ENCODE measurements around the gene PHF8. TPM values are rescaled to one million over a fixed set of nuclear protein-coding genes. Genes with fewer than 3 reads are reported as not detected.

Gene PHF8
- total RNA-seq, result 10 to 100 TPM in 7 of 8 experiments, 1 to 10 TPM in 1; 6.7 to 31.5 (median 15.3) TPM

DNA sequence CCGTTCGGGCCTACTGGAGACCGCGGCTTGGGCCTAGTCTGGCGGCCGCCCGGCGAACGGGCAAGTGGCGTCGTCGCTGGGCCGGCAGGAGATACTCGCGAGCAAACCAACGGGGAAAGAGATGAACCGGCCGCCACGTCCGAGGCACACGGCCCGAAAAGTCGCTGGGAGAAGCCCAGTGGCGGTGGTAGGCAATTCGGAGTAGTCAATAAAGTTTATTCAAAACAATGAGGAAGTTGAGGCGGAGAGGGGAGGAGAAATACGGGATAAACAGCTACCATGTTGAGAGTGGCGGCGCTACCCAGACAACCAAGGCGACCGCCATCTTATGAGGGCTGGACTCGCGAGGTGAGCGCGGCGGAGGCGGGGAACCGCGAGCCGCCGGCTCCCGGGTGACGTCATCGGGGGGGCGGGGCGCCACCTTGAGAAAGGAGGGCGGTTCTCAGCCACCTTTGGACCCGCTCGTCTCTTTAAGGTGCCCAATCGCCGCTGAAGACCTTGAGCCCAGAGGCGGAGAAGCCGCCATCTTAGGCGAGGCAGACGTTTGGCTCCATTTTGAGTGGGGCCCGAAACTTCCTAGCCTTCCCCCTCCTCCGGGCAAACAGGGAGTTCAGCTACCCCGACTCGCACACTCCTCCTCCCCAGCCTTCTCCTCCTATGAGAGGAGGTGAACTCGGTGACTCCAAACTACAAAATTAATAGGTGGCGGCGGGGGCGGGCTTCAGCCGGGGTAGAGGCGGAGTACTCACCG is at the start of gene PHF8:
TSS of gene PHF8 (minus strand) at position 348 of the 751 bp plus-strand sequence. CDS start 1,745 bp downstream, outside the sequence.
- ATAC-seq (replicated peaks in 6 of 8), result peak; percentile 80 to 88 (median 86)
- Histone ChIP-seq H3K4me3 (peak within 1 kb of the TSS; percentile 60 to 81 (median 71)), H3K27ac (peak within 1 kb of the TSS; percentile 94 to 96), H3K4me1 (replicated peaks in 1 of 2) (peaks cover 13 to 14% of the 10 kb centered on the region in 2 donors)
- in situ Hi-C loops (cut with MboI; ENCODE audit: low pct_unique_long_range_greater_than_20kb in 2 of 9, low sequenced_read_pairs in 9 of 9, unreplicated experiment in 9 of 9), result no loop called here
- 0 to 34% (median 20%) methylated on average over 1 to 8 of the region's 66 CpGs; no CpG with 5 or more reads in 7 of the 10 experiments for WGBS, 10 experiments

DNA sequence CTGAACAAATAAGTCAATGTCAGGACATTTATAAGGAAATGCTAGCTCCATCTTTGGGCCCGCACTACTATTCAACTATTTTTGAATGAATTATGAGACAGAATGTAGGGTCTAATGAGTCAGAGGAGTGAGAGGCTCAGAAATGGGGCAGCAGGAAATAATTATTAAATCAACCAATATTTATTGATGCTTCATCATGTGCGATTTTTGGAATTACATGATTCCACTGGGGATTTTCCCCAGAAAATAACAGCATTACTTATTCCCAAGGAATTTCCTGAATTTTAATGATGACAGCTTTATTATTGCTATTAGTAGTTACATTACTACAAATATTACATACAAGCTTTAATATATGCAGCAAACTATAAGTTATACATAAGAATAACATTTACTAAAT is 49.3 kb upstream of the PHF8 start:
- no peaks in the 10 kb centered on the region for H3K4me1 ChIP-seq (replicated peaks in 1 of 2)
- H3K4me3 ChIP-seq, result no peak overlapping the region
- in situ Hi-C loops (cut with MboI; ENCODE audit: low pct_unique_long_range_greater_than_20kb in 2 of 9, low sequenced_read_pairs in 9 of 9, unreplicated experiment in 9 of 9), result no loop called here
- no peak for ATAC-seq (replicated peaks in 6 of 8)
- 14 to 100% (median 80%) methylated on average over 1 to 2 of the region's 2 CpGs; no CpG with 5 or more reads in 5 of the 10 experiments for WGBS, 10 experiments
- H3K27ac ChIP-seq, result no peak overlapping the region

DNA sequence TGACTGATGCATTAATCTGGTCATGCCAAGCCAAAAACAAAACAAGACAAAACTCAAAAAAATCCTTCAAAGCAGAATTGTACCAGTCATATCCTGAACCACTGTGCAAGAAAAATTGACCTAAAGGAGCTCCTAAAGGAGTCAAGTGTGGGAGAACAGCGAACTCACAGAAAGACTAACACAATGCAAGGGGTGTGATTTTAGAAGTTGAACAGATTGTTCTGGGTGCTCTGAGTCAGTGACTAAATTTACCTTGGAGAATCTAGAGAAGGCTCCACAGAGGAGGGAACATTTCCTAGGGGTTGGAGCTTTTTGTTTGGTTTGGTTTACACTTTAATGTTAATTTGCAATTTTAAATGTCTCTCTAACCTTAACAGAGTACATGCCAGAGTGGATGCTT is 48.9 kb upstream of the PHF8 start:
- ATAC-seq (replicated peaks in 6 of 8), result no peak
- Histone ChIP-seq H3K4me1 (replicated peaks in 1 of 2) (no peaks in the 10 kb centered on the region), H3K4me3 (no peak overlapping the region), H3K27ac (no peak overlapping the region)
- 50 to 100% (median 75%) methylated on average over 1 of the region's 1 CpG; no CpG with 5 or more reads in 6 of the 10 experiments for WGBS, 10 experiments
- in situ Hi-C loops (cut with MboI; ENCODE audit: low pct_unique_long_range_greater_than_20kb in 2 of 9, low sequenced_read_pairs in 9 of 9, unreplicated experiment in 9 of 9), result no loop called here

DNA sequence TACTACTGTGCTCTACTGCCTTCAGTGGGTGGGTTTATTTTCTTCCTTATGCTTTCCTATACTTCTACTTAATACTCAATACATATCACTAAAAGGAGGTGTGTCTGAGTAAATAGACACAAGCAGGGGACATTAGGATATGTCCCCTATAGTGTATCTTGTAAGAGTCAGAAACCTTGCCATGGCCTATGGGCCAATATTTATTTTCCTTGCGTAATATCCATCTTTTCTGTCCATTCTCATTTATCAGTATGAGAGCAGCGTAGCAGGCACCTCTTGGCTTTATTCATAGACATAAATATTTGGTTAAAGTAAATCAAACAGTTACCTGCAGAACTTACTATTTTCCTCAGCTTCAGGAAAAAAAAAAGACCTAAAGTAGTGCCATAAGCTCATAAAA is 46.6 kb upstream of the PHF8 start:
- H3K4me3 ChIP-seq, result no peak overlapping the region
- no peak overlapping the region for H3K27ac ChIP-seq
- H3K4me1 ChIP-seq (replicated peaks in 1 of 2), result no peaks in the 10 kb centered on the region
- WGBS, 10 experiments, result 45 to 83% (median 47%) methylated on average over 2 of the region's 2 CpGs; no CpG with 5 or more reads in 7 of the 10 experiments
- no peak for ATAC-seq (replicated peaks in 6 of 8)
- in situ Hi-C loops (cut with MboI; ENCODE audit: low pct_unique_long_range_greater_than_20kb in 2 of 9, low sequenced_read_pairs in 9 of 9, unreplicated experiment in 9 of 9), result no loop called here

DNA sequence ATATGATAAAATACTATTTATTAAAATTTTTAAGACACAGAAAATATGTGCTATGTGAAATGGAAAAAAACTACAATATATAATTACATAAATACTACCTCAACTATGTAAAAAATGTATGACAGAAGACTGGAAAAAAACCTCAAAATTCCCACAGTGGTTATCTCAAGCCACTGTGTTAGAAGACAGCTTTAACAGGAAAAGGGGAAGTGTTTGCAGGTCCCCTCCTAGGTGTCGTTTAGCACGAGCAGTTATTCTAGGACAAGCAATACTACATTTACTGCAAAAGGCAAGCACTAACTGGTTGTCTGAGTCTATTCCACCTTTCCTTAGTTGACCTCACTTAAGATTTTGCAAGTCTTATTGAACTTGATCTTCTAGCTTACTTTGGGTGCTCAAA is 44.9 kb upstream of the PHF8 start:
- in situ Hi-C loops (cut with MboI; ENCODE audit: low pct_unique_long_range_greater_than_20kb in 2 of 9, low sequenced_read_pairs in 9 of 9, unreplicated experiment in 9 of 9), result no loop called here
- Histone ChIP-seq H3K27ac (no peak overlapping the region), H3K4me3 (no peak overlapping the region), H3K4me1 (replicated peaks in 1 of 2) (no peaks in the 10 kb centered on the region)
- WGBS, 10 experiments, result 33 to 100% (median 43%) methylated on average over 2 of the region's 2 CpGs; no CpG with 5 or more reads in 7 of the 10 experiments
- ATAC-seq (replicated peaks in 6 of 8), result no peak

DNA sequence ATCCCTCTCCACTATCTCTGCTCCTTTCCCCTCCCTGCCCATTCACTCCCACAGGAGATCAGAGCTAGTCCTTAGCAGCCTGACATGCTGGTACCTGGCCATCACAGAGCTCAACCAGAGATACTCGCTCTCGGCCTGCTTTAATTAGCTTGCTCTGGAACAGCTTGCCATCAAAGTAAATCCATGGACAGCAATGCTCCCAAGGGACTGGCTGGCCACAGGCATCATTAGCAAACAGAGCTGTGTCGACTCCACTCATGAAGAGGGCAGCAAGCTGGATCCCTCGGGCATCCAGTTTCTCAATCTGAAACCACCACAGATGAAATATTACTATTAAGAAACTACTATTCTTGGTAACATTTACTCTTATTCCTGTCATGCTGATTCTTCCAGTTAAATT is 43.4 kb upstream of the PHF8 start:
- H3K4me1 ChIP-seq (replicated peaks in 1 of 2), result no peaks in the 10 kb centered on the region
- in situ Hi-C loops (cut with MboI; ENCODE audit: low pct_unique_long_range_greater_than_20kb in 2 of 9, low sequenced_read_pairs in 9 of 9, unreplicated experiment in 9 of 9), result no loop called here
- H3K4me3 ChIP-seq, result no peak overlapping the region
- H3K27ac ChIP-seq, result no peak overlapping the region
- 82 to 83% methylated on average over 1 to 3 of the region's 4 CpGs; no CpG with 5 or more reads in 8 of the 10 experiments for WGBS, 10 experiments
- no peak for ATAC-seq (replicated peaks in 6 of 8)

DNA sequence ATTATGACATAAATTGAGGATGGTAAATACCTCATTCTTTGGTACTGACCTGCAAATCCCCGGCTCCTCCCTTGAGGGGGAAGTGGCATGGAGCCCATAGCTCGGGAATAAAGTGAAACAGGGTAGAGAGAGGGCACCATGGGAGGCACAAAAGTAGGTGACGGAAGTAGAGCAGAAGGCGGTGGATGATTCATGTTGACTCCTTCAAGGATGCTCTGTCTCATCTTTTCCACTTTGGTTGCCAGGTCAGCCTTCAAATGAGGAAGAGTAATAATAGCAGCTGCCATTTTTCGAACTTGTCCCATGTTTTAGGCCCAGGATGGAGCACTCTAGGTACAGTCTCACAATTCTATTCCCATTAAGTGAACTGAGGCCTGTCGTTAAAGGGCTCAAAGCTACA is 41.4 kb upstream of the PHF8 start:
- no peaks in the 10 kb centered on the region for H3K4me1 ChIP-seq (replicated peaks in 1 of 2)
- no peak for ATAC-seq (replicated peaks in 6 of 8)
- in situ Hi-C loops (cut with MboI; ENCODE audit: low pct_unique_long_range_greater_than_20kb in 2 of 9, low sequenced_read_pairs in 9 of 9, unreplicated experiment in 9 of 9), result no loop called here
- 52 to 100% (median 83%) methylated on average over 1 to 6 of the region's 6 CpGs; no CpG with 5 or more reads in 5 of the 10 experiments for WGBS, 10 experiments
- no peak overlapping the region for H3K4me3 ChIP-seq
- no peak overlapping the region for H3K27ac ChIP-seq

DNA sequence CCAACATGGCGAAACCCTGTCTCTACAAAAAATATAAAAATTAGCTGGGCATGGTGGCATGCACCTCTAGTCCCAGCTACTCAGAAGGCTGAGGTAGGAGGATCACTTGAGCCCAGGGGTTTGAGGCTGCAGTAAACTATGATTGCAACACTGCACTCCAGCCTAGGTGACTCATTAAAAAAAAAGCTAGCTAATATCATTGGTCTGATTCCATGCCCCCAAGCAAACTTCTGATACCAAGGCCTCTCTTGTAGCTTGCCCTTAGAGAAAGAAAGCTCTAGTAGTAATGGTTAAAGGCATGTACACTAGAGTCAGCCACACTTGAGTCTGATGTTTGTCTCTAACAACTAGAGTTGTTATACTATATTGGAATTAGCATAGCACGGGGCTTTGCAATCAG is 32.6 kb upstream of the PHF8 start:
- ATAC-seq (replicated peaks in 6 of 8), result peak in 2 of 8 experiments; percentile 28 to 48
- no peak overlapping the region for H3K27ac ChIP-seq
- no peaks in the 10 kb centered on the region for H3K4me1 ChIP-seq (replicated peaks in 1 of 2)
- 57% methylated on average over 1 of the region's 2 CpGs; no CpG with 5 or more reads in 9 of the 10 experiments for WGBS, 10 experiments
- H3K4me3 ChIP-seq, result no peak overlapping the region
- in situ Hi-C loops (cut with MboI; ENCODE audit: low pct_unique_long_range_greater_than_20kb in 2 of 9, low sequenced_read_pairs in 9 of 9, unreplicated experiment in 9 of 9), result no loop called here

DNA sequence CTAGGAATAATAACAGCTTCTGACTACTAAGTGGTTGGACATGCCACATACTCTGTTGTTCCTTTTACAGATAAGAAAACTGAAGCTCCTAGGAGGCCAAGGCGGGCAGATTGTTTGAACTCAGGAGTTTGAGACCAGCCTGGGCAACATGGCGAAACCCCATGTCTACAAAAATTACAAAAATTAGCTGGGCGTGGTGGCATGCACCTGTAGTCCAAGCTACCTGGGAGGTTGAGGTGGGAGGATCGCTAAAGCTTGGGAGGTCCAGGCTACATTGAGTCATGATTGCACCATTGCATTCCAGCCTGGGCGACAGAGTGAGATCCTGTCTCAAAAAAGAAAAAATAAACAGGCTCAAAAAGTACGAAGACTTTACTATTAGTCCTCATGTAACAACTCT is 30.6 kb upstream of the PHF8 start:
- Histone ChIP-seq H3K4me3 (no peak overlapping the region), H3K4me1 (replicated peaks in 1 of 2) (no peaks in the 10 kb centered on the region), H3K27ac (no peak overlapping the region)
- in situ Hi-C loops (cut with MboI; ENCODE audit: low pct_unique_long_range_greater_than_20kb in 2 of 9, low sequenced_read_pairs in 9 of 9, unreplicated experiment in 9 of 9), result no loop called here
- 55 to 100% methylated on average over 2 to 4 of the region's 6 CpGs; no CpG with 5 or more reads in 8 of the 10 experiments for WGBS, 10 experiments
- no peak for ATAC-seq (replicated peaks in 6 of 8)

DNA sequence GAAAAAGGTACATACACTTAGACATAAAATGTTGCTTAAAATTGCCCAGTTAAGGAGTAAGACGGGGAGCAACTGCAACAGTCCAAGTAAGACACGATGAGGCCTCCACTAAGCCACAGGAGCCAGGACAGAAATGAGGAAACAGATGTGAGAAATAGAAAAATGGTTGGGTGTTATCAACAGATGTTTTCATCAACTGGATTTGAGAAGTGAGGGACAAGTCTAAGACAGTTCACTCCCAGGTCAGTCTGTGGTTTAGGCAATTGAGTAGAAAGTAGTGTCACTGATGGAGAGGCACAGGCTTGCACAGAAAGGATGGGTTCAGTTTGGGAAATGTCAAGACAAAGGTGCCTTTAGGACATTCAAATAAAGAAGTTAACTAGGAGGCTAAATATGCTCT is 23.5 kb upstream of the PHF8 start:
- in situ Hi-C loops (cut with MboI; ENCODE audit: low pct_unique_long_range_greater_than_20kb in 2 of 9, low sequenced_read_pairs in 9 of 9, unreplicated experiment in 9 of 9), result no loop called here

DNA sequence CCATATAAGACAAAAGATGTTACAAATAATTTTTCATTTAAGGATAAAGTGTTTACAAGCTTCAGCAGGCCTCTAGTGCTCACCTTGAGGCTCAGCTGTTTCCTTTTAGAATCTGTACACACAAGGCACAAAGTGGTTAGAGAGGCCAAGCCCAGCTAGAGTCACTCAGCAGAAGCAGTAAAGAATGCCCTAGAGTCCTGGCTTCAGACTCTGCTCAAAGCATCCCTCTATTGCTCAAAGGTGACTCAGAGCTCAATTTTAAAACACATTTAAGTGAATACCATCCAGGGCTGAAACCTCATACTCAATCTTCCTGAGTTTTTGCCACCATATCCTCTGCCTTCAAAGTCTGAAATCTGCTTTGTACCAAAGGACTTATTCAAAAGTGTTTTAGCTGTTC is 22.6 kb upstream of the PHF8 start:
- Histone ChIP-seq H3K4me3 (no peak overlapping the region), H3K27ac (no peak overlapping the region), H3K4me1 (replicated peaks in 1 of 2) (no peaks in the 10 kb centered on the region)
- in situ Hi-C loops (cut with MboI; ENCODE audit: low pct_unique_long_range_greater_than_20kb in 2 of 9, low sequenced_read_pairs in 9 of 9, unreplicated experiment in 9 of 9), result no loop called here
- ATAC-seq (replicated peaks in 6 of 8), result no peak

More for the DNA sequence above, 23.5 kb upstream of the PHF8 start:
- H3K4me3 ChIP-seq, result no peak overlapping the region
- no peak overlapping the region for H3K27ac ChIP-seq
- no CpG with 5 or more reads among the region's 2 CpGs for WGBS, 10 experiments
- no peaks in the 10 kb centered on the region for H3K4me1 ChIP-seq (replicated peaks in 1 of 2)
- ATAC-seq (replicated peaks in 6 of 8), result no peak

DNA sequence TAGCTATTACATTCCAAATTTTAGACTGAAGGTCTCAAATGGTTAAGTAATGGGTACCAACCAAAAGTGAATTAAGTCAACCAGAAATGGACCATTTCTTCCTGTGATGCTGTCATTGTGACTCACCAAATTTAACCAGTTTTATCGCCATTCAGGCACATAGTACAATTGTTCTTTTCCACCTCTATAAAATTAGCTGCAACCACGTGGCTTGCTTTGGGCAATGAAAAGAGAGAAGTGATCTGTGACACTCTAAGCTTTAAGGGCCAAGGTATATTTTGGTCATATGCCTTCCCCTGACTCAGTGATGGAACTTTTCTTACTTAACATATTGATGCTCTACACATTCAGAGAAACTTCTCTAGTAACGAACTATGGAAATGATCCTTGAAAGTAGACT is 20.3 kb upstream of the PHF8 start:
- 62 to 80% (median 78%) methylated on average over 1 to 3 of the region's 3 CpGs; no CpG with 5 or more reads in 6 of the 10 experiments for WGBS, 10 experiments
- H3K4me1 ChIP-seq (replicated peaks in 1 of 2), result no peaks in the 10 kb centered on the region
- no peak for ATAC-seq (replicated peaks in 6 of 8)
- H3K27ac ChIP-seq, result no peak overlapping the region
- in situ Hi-C loops (cut with MboI; ENCODE audit: low pct_unique_long_range_greater_than_20kb in 2 of 9, low sequenced_read_pairs in 9 of 9, unreplicated experiment in 9 of 9), result no loop called here
- H3K4me3 ChIP-seq, result no peak overlapping the region

DNA sequence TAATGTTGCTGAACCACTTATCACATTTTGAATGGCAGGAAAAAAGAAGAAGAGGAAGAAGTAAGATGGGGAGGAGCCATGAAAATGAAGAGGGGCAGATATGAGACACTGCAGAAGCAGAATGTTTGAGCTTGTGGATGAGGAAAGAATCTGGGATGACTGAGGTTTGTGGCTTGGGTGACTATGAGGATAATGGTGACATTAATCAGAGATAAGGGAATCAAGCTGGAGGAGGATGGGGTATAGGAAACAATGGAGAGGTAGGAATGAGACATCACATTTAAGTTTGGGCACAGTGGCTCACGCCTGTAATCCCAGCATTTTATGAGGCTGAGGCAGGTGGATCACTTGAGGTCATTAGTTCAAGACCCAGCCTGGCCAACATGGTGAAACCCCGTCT is 19.1 kb upstream of the PHF8 start:
- no peaks in the 10 kb centered on the region for H3K4me1 ChIP-seq (replicated peaks in 1 of 2)
- WGBS, 10 experiments, result 57 to 100% methylated on average over 1 of the region's 2 CpGs; no CpG with 5 or more reads in 8 of the 10 experiments
- H3K27ac ChIP-seq, result no peak overlapping the region
- ATAC-seq (replicated peaks in 6 of 8), result no peak
- in situ Hi-C loops (cut with MboI; ENCODE audit: low pct_unique_long_range_greater_than_20kb in 2 of 9, low sequenced_read_pairs in 9 of 9, unreplicated experiment in 9 of 9), result no loop called here
- no peak overlapping the region for H3K4me3 ChIP-seq

DNA sequence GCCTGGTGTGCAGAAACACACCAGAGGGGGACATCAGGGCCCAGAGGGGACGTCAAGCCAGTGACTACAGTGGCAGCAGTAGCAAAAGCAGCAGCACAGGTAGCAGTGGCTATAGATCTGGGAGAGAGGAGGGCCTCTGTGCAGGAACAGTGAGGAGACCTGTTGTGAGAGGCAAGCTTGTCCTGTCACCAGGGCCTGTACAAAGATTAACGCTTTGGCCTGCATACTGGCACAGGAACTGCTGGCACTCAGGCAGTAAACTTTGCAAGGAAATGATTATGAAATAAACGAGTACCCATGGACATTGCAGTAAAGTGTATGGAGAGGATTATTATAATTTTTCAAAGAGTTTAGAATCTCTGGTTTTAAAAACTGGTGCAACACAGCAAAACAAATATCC is 5.5 kb upstream of the PHF8 start:
- H3K4me3 ChIP-seq, result no peak overlapping the region
- no peak overlapping the region for H3K27ac ChIP-seq
- 0 to 85% (median 27%) methylated on average over 1 to 3 of the region's 3 CpGs; no CpG with 5 or more reads in 2 of the 10 experiments for WGBS, 10 experiments
- ATAC-seq (replicated peaks in 6 of 8), result no peak
- in situ Hi-C loops (cut with MboI; ENCODE audit: low pct_unique_long_range_greater_than_20kb in 2 of 9, low sequenced_read_pairs in 9 of 9, unreplicated experiment in 9 of 9), result no loop called here
- H3K4me1 ChIP-seq (replicated peaks in 1 of 2), result peaks cover 11 to 13% of the 10 kb centered on the region in 2 donors
